Activated CD8-positive, alpha-beta T cell treated with anti-CD3 and anti-CD28 coated beads for 36 hours (primary cell): ENCODE results near the gene YES1. TPM values are rescaled to one million over a fixed set of nuclear protein-coding genes. Genes with fewer than 3 reads are reported as not detected.
A peak's percentile ranks its signal among the peaks of the same experiment; 100 is the strongest.

Source experiments
- ATAC-seq: fragments of 200-7000 bp; cut with Tn5 transposase; one replicate; pipeline ENCODE4 v1.10.0; 2021; ENCODE audit warnings: mild to moderate bottlenecking, moderate library complexity
- CTCF ChIA-PET: fragments of 350-600 bp; sonication (Branson Sonifier 250); formaldehyde crosslinking; loops from one replicate; lab custom pipeline; 2021; ENCODE audit warnings: antibody characterized with exemption; lab: Charles Lee
- POLR2A ChIA-PET: fragments of 350-600 bp; sonication (Branson Sonifier 250); formaldehyde crosslinking; loops from one replicate; lab custom pipeline; 2021; ENCODE audit warnings: antibody characterized with exemption; lab: Charles Lee
- DNase-seq: peaks from one replicate; pipeline ENCODE4 v3.0.0-alpha.2; 2020
- H3K27ac Mint-ChIP-seq: one replicate; pipeline ENCODE4 v1.8.0; 2021; ENCODE audit warnings: mild to moderate bottlenecking, mixed read lengths
- H3K27me3 Mint-ChIP-seq: one replicate; pipeline ENCODE4 v1.8.0; 2021; ENCODE audit warnings: mixed read lengths
- H3K36me3 Mint-ChIP-seq: one replicate; pipeline ENCODE4 v1.8.0; 2021; ENCODE audit warnings: low read depth, mixed read lengths
- H3K4me1 Mint-ChIP-seq: one replicate; pipeline ENCODE4 v1.8.0; 2021; ENCODE audit warnings: low read depth, mixed read lengths
- H3K4me3 Mint-ChIP-seq: one replicate; pipeline ENCODE4 v1.8.0; 2021; ENCODE audit warnings: mild to moderate bottlenecking, moderate library complexity, mixed read lengths
- H3K9me3 Mint-ChIP-seq: one replicate; pipeline ENCODE4 v1.8.0; 2021; ENCODE audit warnings: mixed read lengths
- intact Hi-C: fragments of 100-400 bp; cut with micrococcal nuclease; formaldehyde crosslinking; loops from one replicate; pipeline ENCODE4 v1.10.0; 2022
- total RNA-seq, 2 experiments: library from RNA; stranded (reverse); gene quantifications; one replicate each; pipeline ENCODE4 v1.2.3, GENCODE V29; 2021
- TF ChIP-seq, protein P1 (sequence below): fragments of 200-600 bp; IDR thresholded peaks from one replicate; pipeline ENCODE4 v1.8.0; 2022; ENCODE audit warnings: antibody characterized with exemption, mild to moderate bottlenecking

The YES1 gene
- total RNA-seq, 2 experiments from 2014 or later: 38.8 to 40.0 TPM

DNA sequence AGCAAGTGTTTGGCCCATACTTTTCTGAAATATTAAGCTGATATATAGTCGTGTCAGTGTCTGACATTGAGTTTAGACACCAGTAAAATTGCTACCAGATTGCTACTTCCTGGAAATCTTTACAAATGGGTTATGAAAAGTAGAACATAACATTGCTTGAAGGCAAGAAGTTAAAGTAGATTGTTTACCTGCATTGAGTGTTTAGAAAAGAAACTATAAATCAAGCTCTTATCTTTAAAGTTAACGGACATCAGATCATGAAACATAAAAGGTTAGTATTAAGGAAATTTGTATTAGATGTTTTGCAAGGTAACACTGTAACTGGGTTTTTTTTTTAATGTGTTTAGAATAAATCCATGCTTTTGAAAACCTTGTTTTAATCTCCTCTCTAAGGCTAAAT is 4.8 kb upstream of the YES1 start:
- H3K36me3 Mint-ChIP-seq: no peaks in the 10 kb centered on the region
- H3K27ac Mint-ChIP-seq: peak overlapping the region; percentile 6
- ChIA-PET CTCF (interaction anchor here (1.3 to 7.1 kb wide), 5 partner anchors 9 to 104 kb away, joined by 3 to 98 read pairs (median 4); partner anchors contain the start of gene ENOSF1), POLR2A (no interaction called here)
- DNase-seq: no peak
- no peak overlapping the region for H3K4me3 Mint-ChIP-seq
- ATAC-seq: no peak
- peaks cover 2% of the 10 kb centered on the region for H3K27me3 Mint-ChIP-seq
- TF ChIP-seq, protein P1, sequence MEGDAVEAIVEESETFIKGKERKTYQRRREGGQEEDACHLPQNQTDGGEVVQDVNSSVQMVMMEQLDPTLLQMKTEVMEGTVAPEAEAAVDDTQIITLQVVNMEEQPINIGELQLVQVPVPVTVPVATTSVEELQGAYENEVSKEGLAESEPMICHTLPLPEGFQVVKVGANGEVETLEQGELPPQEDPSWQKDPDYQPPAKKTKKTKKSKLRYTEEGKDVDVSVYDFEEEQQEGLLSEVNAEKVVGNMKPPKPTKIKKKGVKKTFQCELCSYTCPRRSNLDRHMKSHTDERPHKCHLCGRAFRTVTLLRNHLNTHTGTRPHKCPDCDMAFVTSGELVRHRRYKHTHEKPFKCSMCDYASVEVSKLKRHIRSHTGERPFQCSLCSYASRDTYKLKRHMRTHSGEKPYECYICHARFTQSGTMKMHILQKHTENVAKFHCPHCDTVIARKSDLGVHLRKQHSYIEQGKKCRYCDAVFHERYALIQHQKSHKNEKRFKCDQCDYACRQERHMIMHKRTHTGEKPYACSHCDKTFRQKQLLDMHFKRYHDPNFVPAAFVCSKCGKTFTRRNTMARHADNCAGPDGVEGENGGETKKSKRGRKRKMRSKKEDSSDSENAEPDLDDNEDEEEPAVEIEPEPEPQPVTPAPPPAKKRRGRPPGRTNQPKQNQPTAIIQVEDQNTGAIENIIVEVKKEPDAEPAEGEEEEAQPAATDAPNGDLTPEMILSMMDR: no peak
- intact Hi-C loops: no loop called here
- no peaks in the 10 kb centered on the region for H3K9me3 Mint-ChIP-seq
- peaks cover 45% of the 10 kb centered on the region for H3K4me1 Mint-ChIP-seq

DNA sequence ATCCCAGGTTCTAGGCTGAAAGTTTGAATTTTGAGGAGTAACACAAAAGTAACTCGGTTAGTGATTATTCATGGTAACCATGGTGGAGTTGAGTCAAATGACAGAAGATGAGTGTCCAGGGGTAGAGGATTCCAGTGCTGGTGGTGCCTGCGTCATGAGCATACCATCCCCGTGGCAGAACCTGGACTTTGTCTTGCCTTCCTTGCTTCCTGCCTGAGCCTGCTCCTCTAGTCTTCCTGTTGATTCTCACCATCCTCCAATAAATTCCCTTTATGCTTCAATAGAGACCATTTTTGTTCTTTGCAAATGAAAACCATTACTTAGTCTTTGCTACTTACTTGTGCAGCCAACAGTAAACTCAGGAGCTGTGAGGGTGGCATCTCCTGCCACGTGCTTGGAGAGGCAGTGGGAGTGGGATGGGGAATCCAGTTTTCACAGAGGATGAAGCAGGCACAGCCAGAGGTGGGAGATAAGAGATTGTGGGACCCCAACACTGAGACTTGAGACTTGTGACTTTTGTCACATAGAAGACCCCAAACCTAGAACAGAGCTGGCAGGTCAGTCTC is 4.1 kb upstream of the YES1 start:
- Mint-ChIP-seq H3K27me3 (peaks cover 2% of the 10 kb centered on the region), H3K27ac (peak overlapping the region; percentile 68), H3K4me1 (peaks cover 45% of the 10 kb centered on the region), H3K4me3 (no peak overlapping the region), H3K36me3 (peaks cover 5% of the 10 kb centered on the region), H3K9me3 (no peaks in the 10 kb centered on the region)
- TF ChIP-seq, protein P1: no peak
- CTCF ChIA-PET: interaction anchor here (1.3 to 7.1 kb wide), 7 partner anchors 8 to 104 kb away, joined by 3 to 98 read pairs (median 5); partner anchors contain the start of gene ENOSF1
- DNase-seq (no peak), ATAC-seq (no peak)
- intact Hi-C loops: no loop called here
- POLR2A ChIA-PET: no interaction called here

DNA sequence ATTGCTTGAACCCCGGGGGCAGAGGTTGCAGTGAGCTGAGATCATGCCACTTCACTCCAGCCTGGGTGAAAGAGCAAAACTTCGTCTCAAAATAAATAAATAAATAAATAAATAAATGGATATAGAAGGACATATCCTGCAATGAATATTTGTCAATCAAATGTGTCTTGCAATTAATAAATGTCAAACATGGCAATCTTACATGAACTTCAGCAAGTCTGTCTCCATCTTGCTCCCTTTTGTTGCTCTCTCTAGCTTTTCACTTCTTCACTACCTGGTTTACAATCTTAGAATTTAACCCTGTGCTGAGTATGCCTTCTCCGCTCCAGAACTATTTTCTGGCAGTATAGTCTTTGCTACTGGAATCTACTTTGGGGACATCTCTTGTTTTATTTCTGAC is 3.3 kb upstream of the YES1 start:
- H3K4me1 Mint-ChIP-seq: peaks cover 41% of the 10 kb centered on the region
- CTCF ChIA-PET: interaction anchor here (1.1 to 7.1 kb wide), 6 partner anchors 9 to 74 kb away, joined by 3 to 98 read pairs (median 7); no protein-coding TSS in a partner anchor
- H3K36me3 Mint-ChIP-seq: peaks cover 6% of the 10 kb centered on the region
- intact Hi-C loops: no loop called here
- ATAC-seq (no peak), DNase-seq (no peak)
- peaks cover 2% of the 10 kb centered on the region for H3K27me3 Mint-ChIP-seq
- H3K4me3 Mint-ChIP-seq: no peak overlapping the region
- peak overlapping the region; percentile 68 for H3K27ac Mint-ChIP-seq
- no peaks in the 10 kb centered on the region for H3K9me3 Mint-ChIP-seq
- TF ChIP-seq, protein P1: no peak
- POLR2A ChIA-PET: interaction anchor here (1.2 kb wide), 1 partner anchor 12 kb away, joined by 5 read pairs; no protein-coding TSS in a partner anchor

DNA sequence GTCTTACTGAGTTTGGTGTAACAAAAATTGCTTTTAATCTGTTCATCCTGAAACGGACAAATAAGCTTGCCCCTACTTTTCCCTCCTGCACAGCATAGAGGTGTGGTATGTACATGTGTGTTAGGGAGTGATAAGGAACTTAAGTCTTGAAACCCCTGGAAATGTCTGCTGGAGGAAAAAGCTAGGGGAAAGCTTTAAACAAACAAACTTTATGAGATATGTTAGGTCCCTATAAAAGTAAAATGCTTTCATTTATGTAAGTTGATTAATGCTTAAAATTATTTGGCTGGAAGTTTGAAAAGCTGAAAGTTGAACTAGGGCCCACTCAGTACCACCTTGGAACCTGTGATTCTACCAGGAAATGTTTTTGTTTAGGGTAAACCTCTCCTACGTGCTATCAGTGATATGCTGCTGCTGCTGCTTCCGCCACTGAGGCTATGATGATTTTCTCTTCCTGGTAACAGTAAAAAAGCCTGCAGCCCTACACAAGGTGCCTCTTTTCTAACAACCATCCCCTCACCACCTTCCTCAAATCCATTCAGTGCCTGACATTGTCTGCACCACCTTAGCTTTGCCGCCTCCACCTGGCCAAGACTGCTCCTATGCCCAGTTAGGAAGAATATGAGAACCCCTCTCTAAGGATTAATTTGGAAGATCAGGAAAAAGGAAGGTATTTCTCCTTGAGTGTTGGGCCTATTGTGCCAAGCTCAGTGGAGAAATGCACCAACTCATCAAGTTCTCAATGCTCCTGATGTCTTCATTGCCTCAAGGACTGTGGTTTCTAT is 2.5 kb upstream of the YES1 start:
- intact Hi-C loops: loop anchor here (5.0 kb wide), 2 partner anchors 72 to 97 kb away; no protein-coding TSS in a partner anchor
- Mint-ChIP-seq H3K4me3 (peak overlapping the region; percentile 15), H3K9me3 (no peaks in the 10 kb centered on the region), H3K27me3 (peaks cover 2% of the 10 kb centered on the region), H3K36me3 (peaks cover 13% of the 10 kb centered on the region), H3K4me1 (peaks cover 47% of the 10 kb centered on the region), H3K27ac (peak overlapping the region; percentile 100)
- ATAC-seq (no peak), DNase-seq (peak; percentile 26)
- CTCF ChIA-PET: interaction anchor here (0.9 to 7.1 kb wide), 11 partner anchors 10 to 103 kb away, joined by 3 to 98 read pairs (median 5); partner anchors contain the start of gene ENOSF1
- TF ChIP-seq, protein P1: no peak
- POLR2A ChIA-PET: interaction anchor here (1.2 to 3.8 kb wide), 3 partner anchors 11 to 16 kb away, joined by 5 to 32 read pairs (median 16); no protein-coding TSS in a partner anchor
